ENCODE data around the gene NTNG1.

The NTNG1 gene

GRCh38 chr1:107293901-107294613, 153.2 kb downstream of the NTNG1 start:
- DNase-seq (ENCODE audit: low read depth, low spot score), result no peak
- H3K4me3 ChIP-seq (ENCODE audit: low read length), result no peak overlapping the region

- no peak for DNase-seq (ENCODE audit: low read depth, low spot score)
These were observed 153.8 kb downstream of the NTNG1 start for GRCh38 chr1:107294686-107295085.

GRCh38 chr1:107297681-107298080, 156.8 kb downstream of the NTNG1 start:
- DNase-seq (ENCODE audit: low read depth, low spot score), result no peak

More at GRCh38 chr1:107294686-107295085, 153.8 kb downstream of the NTNG1 start:
- H3K4me3 ChIP-seq (ENCODE audit: low read length), result no peak overlapping the region

GRCh38 chr1:107298526-107298925, 157.7 kb downstream of the NTNG1 start:
- no peak overlapping the region for H3K4me3 ChIP-seq (ENCODE audit: low read length)
- DNase-seq (ENCODE audit: low read depth, low spot score), result no peak

More at GRCh38 chr1:107297681-107298080, 156.8 kb downstream of the NTNG1 start:
- no peak overlapping the region for H3K4me3 ChIP-seq (ENCODE audit: low read length)

GRCh38 chr1:107299521-107299920, 158.7 kb downstream of the NTNG1 start:
- DNase-seq (ENCODE audit: low read depth, low spot score), result no peak

GRCh38 chr1:107309962-107310361, 169.1 kb downstream of the NTNG1 start:
- no peak for DNase-seq (ENCODE audit: low read depth, low spot score)
- no peak overlapping the region for H3K4me3 ChIP-seq (ENCODE audit: low read length)

More at GRCh38 chr1:107299521-107299920, 158.7 kb downstream of the NTNG1 start:
- no peak overlapping the region for H3K4me3 ChIP-seq (ENCODE audit: low read length)

GRCh38 chr1:107315652-107316051, 174.8 kb downstream of the NTNG1 start:
- DNase-seq (ENCODE audit: low read depth, low spot score), result no peak
- no peak overlapping the region for H3K4me3 ChIP-seq (ENCODE audit: low read length)

- no peak overlapping the region for H3K4me3 ChIP-seq (ENCODE audit: low read length)
- DNase-seq (ENCODE audit: low read depth, low spot score), result no peak
These were observed 178.1 kb downstream of the NTNG1 start for GRCh38 chr1:107318932-107319331.

- no peak overlapping the region for H3K4me3 ChIP-seq (ENCODE audit: low read length)
- DNase-seq (ENCODE audit: low read depth, low spot score), result no peak
These were observed 182.9 kb downstream of the NTNG1 start for GRCh38 chr1:107323784-107324183.

- no peak for DNase-seq (ENCODE audit: low read depth, low spot score)
These were observed 186.1 kb downstream of the NTNG1 start for GRCh38 chr1:107326824-107327445.

GRCh38 chr1:107327446-107327845, 186.6 kb downstream of the NTNG1 start:
- no peak for DNase-seq (ENCODE audit: low read depth, low spot score)
- no peak overlapping the region for H3K4me3 ChIP-seq (ENCODE audit: low read length)

More at GRCh38 chr1:107326824-107327445, 186.1 kb downstream of the NTNG1 start:
- H3K4me3 ChIP-seq (ENCODE audit: low read length), result no peak overlapping the region

GRCh38 chr1:107328087-107328486, 187.2 kb downstream of the NTNG1 start:
- DNase-seq (ENCODE audit: low read depth, low spot score), result no peak
- no peak overlapping the region for H3K4me3 ChIP-seq (ENCODE audit: low read length)

- DNase-seq (ENCODE audit: low read depth, low spot score), result no peak
- H3K4me3 ChIP-seq (ENCODE audit: low read length), result no peak overlapping the region
These were observed 198.9 kb downstream of the NTNG1 start for GRCh38 chr1:107339775-107340174.

- H3K4me3 ChIP-seq (ENCODE audit: low read length), result no peak overlapping the region
- no peak for DNase-seq (ENCODE audit: low read depth, low spot score)
These were observed 201.5 kb downstream of the NTNG1 start for GRCh38 chr1:107342316-107342715.

GRCh38 chr1:107342768-107343167, 201.9 kb downstream of the NTNG1 start:
- DNase-seq (ENCODE audit: low read depth, low spot score), result no peak
- no peak overlapping the region for H3K4me3 ChIP-seq (ENCODE audit: low read length)

GRCh38 chr1:107343601-107344000, 202.8 kb downstream of the NTNG1 start:
- H3K4me3 ChIP-seq (ENCODE audit: low read length), result no peak overlapping the region
- DNase-seq (ENCODE audit: low read depth, low spot score), result no peak

GRCh38 chr1:107344268-107344760, 203.5 kb downstream of the NTNG1 start:
- no peak overlapping the region for H3K4me3 ChIP-seq (ENCODE audit: low read length)
- DNase-seq (ENCODE audit: low read depth, low spot score), result no peak

GRCh38 chr1:107344836-107345235, 204.0 kb downstream of the NTNG1 start:
- no peak for DNase-seq (ENCODE audit: low read depth, low spot score)
- H3K4me3 ChIP-seq (ENCODE audit: low read length), result no peak overlapping the region

- H3K4me3 ChIP-seq (ENCODE audit: low read length), result no peak overlapping the region
- DNase-seq (ENCODE audit: low read depth, low spot score), result no peak
These were observed 212.0 kb downstream of the NTNG1 start for GRCh38 chr1:107352850-107353249.

GRCh38 chr1:107357376-107357775, 216.5 kb downstream of the NTNG1 start:
- H3K4me3 ChIP-seq (ENCODE audit: low read length), result no peak overlapping the region
- no peak for DNase-seq (ENCODE audit: low read depth, low spot score)
